HFF-Myc (cell line): ENCODE measurements around the gene KCNT1.

Experiments used
- DNase-seq: peaks from one replicate; pipeline ENCODE4 v3.0.0-alpha.2; 2011; ENCODE audit warnings: low read depth; ENCODE audit errors: extremely low read depth
- H3K4me3 ChIP-seq: replicated peaks from 2 replicates; pipeline ENCODE4 v1.5.1; 2011; ENCODE audit warnings: low read depth, mild to moderate bottlenecking, control low read depth, low read length
- CTCF ChIP-seq: IDR thresholded peaks from 2 replicates; pipeline ENCODE4 v1.5.1; 2012; ENCODE audit warnings: mild to moderate bottlenecking, low read depth, low read length, control low read depth; ENCODE audit errors: missing control alignments

KCNT1 gene

DNA sequence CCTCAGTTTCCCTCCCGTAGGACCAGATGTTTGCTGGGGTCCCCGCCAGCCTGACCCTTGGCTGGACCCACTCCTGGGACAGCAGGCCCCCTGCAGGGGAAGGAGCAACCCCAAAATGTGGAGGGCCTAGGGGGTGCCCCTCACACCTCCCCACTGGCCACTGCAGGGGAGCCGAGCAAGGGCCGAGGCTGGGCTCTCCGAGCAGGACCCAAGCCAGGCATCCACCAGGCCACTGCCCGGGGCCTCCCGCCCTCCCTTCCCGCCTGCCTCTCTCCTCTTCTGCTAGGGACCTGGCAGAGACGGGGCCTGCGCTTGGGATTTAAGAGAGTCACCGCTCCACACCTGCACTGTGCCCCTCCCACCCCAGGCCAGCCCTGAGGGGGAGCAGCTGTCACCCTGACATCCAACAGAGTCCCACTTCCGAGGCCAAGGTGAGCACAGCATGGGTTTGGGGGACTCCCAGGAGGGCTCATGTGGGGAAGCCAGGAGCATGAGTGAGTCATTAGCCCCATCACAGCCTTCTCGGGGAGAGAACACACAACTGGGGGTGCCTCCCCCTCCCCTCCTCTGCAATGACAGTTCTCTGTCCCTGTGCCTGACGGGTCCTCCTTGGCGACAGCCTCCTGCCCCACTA is 18.5 kb upstream of the KCNT1 start:
- no peak for TF ChIP-seq CTCF
- DNase-seq: no peak
- no peak overlapping the region for H3K4me3 ChIP-seq

DNA sequence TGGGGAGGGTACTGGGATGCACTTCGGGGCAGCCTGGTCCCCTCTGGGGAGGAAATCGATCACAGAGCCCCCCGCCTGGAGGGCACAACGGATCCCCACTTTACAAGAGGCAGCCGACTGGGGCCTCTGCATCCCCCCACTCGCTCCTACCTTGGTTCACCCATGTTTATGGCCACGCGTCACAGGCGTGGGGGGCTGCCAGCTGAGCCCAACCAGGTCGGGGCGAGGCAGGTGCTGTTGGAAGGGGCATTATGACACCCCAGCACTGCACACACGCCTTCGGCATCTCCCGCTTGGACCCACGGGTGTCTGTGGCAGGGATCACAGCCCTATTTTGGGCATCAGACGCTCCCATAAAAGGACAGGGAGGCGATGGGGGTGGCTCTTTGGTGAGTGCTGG is 17.3 kb upstream of the KCNT1 start:
- no peak for DNase-seq
- TF ChIP-seq CTCF: no peak

DNA sequence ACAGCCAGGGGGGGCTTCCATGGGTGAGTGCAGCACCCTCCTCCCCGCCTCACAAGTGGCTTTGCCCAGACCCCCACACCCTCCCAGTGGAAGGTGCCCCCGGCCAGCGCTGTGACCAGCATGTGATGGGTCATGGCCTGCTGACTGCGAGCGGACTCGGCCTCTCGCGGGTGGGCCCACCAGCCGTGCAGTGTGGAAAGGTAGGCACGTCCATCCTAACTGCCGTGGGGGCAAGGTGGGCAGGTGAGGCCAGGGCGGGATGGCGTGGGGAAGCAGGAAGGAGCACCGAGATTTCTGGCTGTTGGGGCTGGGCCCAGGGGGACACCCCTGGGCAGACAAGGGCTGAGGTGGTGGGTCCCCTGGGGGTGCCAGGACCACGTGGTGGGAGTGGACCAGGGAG is 14.8 kb upstream of the KCNT1 start:
- no peak for DNase-seq
- H3K4me3 ChIP-seq: no peak overlapping the region
- no peak for TF ChIP-seq CTCF

More for the DNA sequence above, 17.3 kb upstream of the KCNT1 start:
- no peak overlapping the region for H3K4me3 ChIP-seq

DNA sequence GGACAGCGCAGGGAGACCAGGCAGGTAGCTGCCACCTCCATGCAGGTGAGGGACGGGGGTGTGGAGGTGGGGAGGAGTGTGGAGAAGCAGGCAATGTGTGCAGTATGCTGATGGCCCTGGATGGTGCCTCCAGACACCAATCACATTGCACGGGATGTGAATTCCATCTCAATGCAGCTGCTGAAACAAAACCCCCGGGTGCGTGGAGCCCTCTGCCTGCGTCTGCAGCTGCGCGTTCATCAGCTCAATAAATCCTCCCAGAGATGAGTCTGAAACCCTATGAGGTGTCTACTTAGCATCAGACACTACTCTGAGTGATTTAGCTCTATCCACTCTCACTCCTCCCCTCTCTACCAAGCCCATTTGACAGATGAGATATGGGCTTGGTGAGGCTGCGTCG is 13.0 kb upstream of the KCNT1 start:
- no peak overlapping the region for H3K4me3 ChIP-seq
- no peak for DNase-seq
- TF ChIP-seq CTCF: no peak

DNA sequence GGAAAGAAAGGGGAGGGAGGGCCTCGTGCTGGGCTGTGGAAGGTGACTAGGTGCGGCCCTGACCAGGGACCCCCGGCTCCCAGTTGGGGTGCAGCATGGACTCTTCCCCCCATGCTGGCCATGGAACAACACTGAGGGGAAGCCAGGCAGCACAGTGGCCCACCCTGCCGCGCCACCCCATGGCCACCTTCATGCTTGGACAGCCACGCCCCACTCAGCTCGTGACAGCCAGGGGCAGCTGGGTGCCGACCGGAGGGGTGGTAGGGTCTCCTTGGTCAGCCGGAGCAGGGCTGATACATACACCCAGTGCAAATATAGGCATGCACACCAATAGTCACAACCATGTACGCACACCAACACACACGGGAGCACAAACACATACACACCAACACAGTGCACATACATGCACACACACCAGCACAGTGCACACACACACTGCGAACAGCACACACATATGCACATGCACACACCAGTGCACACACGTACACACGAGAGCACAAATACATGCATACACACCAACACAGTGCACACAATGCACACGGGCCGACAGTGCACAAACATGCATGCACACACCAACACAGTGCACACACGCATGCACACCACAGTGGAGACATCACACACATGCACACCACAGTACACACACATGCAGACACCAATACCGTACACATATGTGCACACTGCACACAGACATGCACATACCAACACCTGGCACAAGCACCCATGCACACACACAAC is 11.0 kb upstream of the KCNT1 start:
- no peak for DNase-seq
- no peak overlapping the region for H3K4me3 ChIP-seq

GRCh38 chr9:135692410-135692809 is 9.6 kb upstream of the KCNT1 start:
- H3K4me3 ChIP-seq: no peak overlapping the region
- no peak for TF ChIP-seq CTCF
- DNase-seq: no peak

More for the DNA sequence above, 11.0 kb upstream of the KCNT1 start:
- TF ChIP-seq CTCF: no peak
